HG03439 (cell line): ENCODE measurements around the gene ACTA1.
"Not testable (repeated sequence)": the region's sequence is repeated elsewhere in the genome, so short reads cannot be mapped to it uniquely, and the experiment has no call there.

Experiments
- ATAC-seq: cut with Tn5 transposase; IDR thresholded peaks from one replicate; pipeline ENCODE4 v1.9.1; 2021; ENCODE audit warnings: mild to moderate bottlenecking, moderate library complexity; ENCODE audit not compliant: unreplicated experiment

Gene ACTA1

GRCh38 chr1:229440851-229441537 is 7.1 kb upstream of the ACTA1 start:
- ATAC-seq: peak; percentile 96

DNA sequence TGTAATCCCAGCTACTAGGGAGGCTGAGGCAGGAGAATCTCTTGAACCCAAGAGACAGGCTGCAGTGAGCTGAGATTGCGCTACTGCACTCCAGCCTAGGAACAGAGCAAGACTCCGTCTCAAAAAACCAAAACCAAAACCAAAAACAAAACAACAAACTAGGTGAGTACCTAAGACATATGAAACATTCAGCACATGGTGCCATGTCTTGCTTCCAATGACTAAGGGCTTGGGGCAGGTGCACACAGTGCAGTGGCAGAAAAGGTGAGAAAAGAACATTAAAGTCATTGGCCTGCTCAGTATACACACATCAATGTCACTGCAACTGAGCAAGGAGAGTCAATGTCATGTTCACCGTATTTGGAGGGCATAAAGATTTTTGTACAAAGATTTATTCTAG is 4.1 kb upstream of the ACTA1 start:
- no peak for ATAC-seq

DNA sequence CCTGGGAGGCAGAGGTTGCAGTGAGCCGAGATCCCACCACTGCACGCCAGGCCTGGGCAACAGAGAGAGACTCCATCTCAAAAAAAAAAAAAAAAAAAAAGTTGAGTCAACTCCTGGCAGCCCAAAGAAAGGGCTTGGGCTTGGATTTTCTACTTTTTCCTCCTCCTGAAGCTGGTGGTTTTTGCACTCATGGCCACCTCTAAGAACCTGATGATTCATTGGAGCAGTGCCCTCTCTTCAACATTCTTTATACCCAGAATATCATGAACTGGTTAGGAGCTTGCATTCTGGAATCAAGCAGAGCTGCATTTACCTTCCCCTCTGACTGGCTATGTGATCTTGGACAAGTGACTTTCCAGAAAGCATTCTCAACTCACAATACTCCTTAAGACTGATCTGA is 3.5 kb upstream of the ACTA1 start:
- no peak for ATAC-seq

GRCh38 chr1:229436201-229436600 is 2.3 kb upstream of the ACTA1 start:
- no peak for ATAC-seq

GRCh38 chr1:229434641-229435051 is 752 bp upstream of the ACTA1 start:
- ATAC-seq: no peak

DNA sequence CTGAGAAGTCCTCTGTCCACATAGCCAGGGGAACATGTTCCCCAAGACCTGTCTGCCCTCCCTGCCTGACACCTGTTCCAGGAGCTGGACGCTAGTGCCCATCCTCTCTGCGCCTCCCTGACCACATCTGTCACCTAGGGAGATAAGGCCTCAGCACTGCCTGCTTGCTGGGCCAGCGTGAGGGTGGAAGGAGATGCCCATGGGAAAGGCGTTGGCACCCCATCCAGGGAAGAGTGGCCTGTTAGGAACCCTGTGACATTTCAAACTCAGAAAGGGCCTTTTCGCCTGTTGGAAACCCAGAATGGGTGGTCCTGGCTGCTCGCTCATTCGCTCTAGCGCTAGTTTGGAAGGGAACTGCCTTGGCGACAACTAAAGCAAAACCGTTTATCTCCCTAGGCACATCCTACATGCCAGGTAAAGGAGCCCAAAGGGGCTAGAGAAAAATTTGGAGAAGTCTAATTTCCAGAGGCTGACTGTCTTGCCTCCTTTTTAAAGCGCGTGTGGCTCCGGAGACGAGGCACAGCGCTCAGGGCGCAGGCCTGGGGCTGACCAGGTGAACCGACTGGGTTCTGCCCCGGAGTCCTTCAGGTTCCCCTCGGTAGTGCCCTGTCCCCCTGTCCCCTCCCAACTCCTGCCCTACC is 410 bp downstream of the ACTA1 start:
- ATAC-seq: no peak

GRCh38 chr1:229432905-229433304 is 989 bp downstream of the ACTA1 start:
- ATAC-seq: no peak

DNA sequence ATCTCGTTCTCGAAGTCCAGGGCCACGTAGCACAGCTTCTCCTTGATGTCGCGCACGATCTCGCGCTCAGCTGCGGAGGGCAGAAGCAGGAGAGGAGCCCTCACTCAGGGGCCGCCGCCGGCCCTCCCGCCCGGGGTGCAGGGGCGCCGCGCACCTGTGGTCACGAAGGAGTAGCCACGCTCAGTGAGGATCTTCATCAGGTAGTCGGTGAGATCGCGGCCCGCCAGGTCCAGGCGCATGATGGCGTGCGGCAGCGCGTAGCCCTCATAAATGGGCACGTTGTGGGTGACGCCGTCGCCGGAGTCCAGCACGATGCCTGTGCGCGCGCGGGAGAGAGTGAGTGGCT is 1.8 kb downstream of the ACTA1 start:
- ATAC-seq: no peak

GRCh38 chr1:229431284-229432115 is 2.4 kb downstream of the ACTA1 start:
- ATAC-seq: no peak

GRCh38 chr1:229430761-229431283 is 3.1 kb downstream of the ACTA1 start:
- ATAC-seq: no peak

GRCh38 chr1:229428256-229428655 is 5.6 kb downstream of the ACTA1 start:
- ATAC-seq: no peak

GRCh38 chr1:229427572-229427971 is 6.3 kb downstream of the ACTA1 start:
- ATAC-seq: no peak

- no peak for ATAC-seq
These were observed 8.2 kb downstream of the ACTA1 start for GRCh38 chr1:229425564-229426159.

DNA sequence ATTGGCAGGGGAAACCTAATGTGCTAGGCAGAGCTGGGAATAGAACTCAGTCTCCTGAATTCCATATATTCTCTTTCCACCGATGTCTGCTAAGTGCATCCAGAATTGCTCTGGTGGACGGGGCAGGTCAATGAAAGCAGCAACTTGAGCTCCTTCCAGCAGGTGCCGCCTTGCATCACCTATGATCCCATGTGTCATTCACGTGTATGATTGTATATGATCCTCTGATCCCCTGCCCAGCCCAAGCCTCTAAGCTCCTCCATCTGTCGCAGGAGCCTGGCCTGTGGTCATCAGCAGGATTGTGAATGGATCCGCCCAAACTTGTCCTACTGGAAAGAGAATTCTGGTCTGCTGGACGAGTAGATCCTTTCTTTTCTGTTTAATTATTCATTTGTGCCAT is 13.1 kb downstream of the ACTA1 start:
- no peak for ATAC-seq

DNA sequence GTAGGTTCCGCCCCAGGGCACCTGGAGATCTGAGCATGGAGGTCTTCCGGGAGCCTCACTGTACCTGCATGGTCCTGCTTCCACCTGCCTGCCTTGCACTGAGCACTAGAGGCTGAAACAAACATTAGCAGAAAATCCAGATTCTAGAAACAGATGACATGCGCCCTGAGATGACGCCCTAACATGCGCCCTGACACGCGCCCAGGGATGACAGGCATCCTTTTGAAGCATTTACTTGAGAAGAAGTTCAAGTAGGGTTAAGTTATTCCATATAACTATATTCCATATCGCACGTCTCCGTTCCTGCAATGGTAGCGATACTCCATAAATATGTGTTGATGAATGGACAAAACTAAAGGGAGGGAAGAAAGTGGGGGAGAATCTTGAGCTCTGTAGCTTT is 13.7 kb downstream of the ACTA1 start:
- no peak for ATAC-seq

DNA sequence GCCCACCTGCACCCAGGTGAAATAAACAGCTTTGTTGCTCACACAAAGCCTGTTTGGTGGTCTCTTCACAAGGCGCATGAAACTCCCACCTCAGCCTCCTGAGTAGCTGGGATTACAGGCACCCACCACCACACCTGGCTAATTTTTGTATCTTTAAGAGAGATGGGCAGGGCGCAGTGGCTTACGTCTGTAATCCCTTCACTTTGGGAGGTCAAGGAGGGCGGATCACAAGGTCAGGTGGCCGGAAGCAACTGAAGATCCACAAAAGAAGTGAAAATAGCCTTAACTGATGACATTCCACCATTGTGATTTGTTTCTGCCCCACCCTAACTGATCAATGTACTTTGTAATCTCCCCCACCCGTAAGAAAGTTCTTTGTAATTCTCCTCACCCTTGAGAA is 15.3 kb downstream of the ACTA1 start:
- ATAC-seq: not testable (repeated sequence)

DNA sequence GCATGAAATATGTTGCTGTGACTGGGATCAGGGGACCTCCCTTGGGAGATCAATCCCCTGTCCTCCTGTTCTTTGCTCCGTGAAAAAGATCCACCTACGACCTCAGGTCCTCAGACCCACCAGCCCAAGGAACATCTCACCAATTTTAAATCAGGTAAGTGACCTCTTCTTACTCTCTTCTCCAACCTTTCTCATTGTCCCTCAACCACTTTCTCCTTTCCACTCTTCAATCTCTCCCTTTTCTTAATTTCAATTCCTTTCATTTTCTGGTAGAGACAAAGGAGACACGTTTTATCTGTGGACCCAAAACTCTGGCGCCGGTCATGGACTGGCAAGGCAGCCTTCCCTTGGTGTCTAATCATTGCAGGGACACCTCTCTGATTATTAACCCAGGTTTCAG is 21.1 kb downstream of the ACTA1 start:
- not testable (repeated sequence) for ATAC-seq

DNA sequence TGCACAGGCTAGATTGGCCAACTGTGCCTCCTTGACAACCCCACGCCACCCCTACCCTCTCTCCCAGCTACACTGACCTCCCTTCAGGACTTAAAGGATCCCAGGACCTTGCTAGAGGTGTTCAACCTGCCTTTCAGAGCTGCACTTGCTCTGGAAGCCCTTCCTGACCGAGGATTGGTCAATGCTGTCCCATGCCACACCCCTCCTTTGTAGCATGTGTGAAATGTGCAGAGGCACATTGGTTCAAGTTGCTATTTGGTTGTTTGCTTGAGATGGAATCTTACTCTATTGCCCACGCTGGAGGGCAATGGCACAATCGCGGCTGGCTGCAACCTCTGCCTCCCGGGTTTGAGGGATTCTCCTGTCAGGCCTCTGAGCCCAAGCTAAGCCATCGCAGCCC is 21.8 kb downstream of the ACTA1 start:
- no peak for ATAC-seq

GRCh38 chr1:229411434-229412055 is 22.3 kb downstream of the ACTA1 start:
- ATAC-seq: no peak

GRCh38 chr1:229410692-229411433 is 23.0 kb downstream of the ACTA1 start:
- no peak for ATAC-seq
